Measurements from ENCODE around the gene EVI5L.

DNA sequence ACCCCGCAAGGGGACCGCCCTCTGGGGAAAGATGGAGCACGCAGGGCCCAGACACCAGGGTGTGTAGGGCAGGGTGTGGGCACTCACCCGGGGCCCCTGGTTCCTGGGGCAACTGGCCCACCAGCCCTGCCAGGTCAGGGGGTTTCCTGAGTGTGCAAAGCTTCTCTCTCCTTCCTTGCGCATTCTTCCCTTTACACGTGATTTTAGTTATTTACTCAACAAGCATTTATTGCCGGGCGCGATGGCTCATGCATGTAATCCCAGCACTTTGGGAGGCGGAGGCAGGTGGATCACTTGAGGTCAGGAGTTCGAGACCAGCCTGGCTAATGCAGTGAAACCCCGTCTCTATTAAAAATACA lies 23.7 kb downstream of the EVI5L start:
- TF ChIP-seq, protein P1, sequence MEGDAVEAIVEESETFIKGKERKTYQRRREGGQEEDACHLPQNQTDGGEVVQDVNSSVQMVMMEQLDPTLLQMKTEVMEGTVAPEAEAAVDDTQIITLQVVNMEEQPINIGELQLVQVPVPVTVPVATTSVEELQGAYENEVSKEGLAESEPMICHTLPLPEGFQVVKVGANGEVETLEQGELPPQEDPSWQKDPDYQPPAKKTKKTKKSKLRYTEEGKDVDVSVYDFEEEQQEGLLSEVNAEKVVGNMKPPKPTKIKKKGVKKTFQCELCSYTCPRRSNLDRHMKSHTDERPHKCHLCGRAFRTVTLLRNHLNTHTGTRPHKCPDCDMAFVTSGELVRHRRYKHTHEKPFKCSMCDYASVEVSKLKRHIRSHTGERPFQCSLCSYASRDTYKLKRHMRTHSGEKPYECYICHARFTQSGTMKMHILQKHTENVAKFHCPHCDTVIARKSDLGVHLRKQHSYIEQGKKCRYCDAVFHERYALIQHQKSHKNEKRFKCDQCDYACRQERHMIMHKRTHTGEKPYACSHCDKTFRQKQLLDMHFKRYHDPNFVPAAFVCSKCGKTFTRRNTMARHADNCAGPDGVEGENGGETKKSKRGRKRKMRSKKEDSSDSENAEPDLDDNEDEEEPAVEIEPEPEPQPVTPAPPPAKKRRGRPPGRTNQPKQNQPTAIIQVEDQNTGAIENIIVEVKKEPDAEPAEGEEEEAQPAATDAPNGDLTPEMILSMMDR (IDR thresholded peaks at IDR 0.05) = no peak
- TF ChIP-seq POLR2A (IDR thresholded peaks at IDR 0.05) = no peak
- no peak for TF ChIP-seq POLR2AphosphoS5 (IDR thresholded peaks at IDR 0.05)

All from prostate gland (tissue), 2 donors.